B cell (primary cell): ENCODE results near the gene SLC7A7. TPM values are rescaled to one million over a fixed set of nuclear protein-coding genes. Genes with fewer than 3 reads are reported as not detected.

Experiments
- ATAC-seq: fragments of 200-7000 bp; cut with Tn5 transposase; one replicate; pipeline ENCODE4 v1.10.0; 2021; ENCODE audit warnings: low read depth, mild to moderate bottlenecking, moderate number of reproducible peaks, moderate library complexity
- CTCF ChIA-PET: fragments of 350-600 bp; sonication (Branson Sonifier 250); formaldehyde crosslinking; loops from one replicate; lab custom pipeline; 2021; ENCODE audit warnings: antibody characterized with exemption, inconsistent platforms; lab: Charles Lee
- POLR2A ChIA-PET: fragments of 350-600 bp; sonication (Branson Sonifier 250); formaldehyde crosslinking; loops from one replicate; lab custom pipeline; 2021; ENCODE audit warnings: antibody characterized with exemption; lab: Charles Lee
- DNase-seq: peaks from one replicate; pipeline ENCODE4 v3.0.0; 2013
- H2AFZ ChIP-seq: 2 replicates; pipeline ENCODE4 v1.6.1; 2012; ENCODE audit warnings: mild to moderate bottlenecking, low read depth, low read length; ENCODE audit not compliant: insufficient read depth, poor library complexity, severe bottlenecking
- H3K27ac ChIP-seq, 2 donors: 1 replicate in 1 of 2; 2 replicates in 1 of 2; pipeline ENCODE4 v1.5.1; 2012 to 2013; ENCODE audit warnings: low read length in 2 of 2, mild to moderate bottlenecking in 2 of 2, moderate library complexity in 1 of 2
- H3K27me3 ChIP-seq, 4 experiments: fragments of 200-600 bp in 1 of 4; sonication (generic) in 1 of 4; replicated peaks in 1 of 4; 1 replicate in 2 of 4; 2 replicates in 2 of 4; pipeline versions ENCODE4 v1.6.1 to v1.7.0; 2013 to 2016; ENCODE audit warnings: low read length in 3 of 4, mild to moderate bottlenecking in 2 of 4, mixed read lengths in 1 of 4, moderate library complexity in 1 of 4; ENCODE audit not compliant: insufficient read depth in 4 of 4, control insufficient read depth in 3 of 4; ENCODE audit errors: control extremely low read depth in 1 of 4
- H3K36me3 ChIP-seq, 2 experiments: replicated peaks in 1 of 2; 1 replicate in 1 of 2; 2 replicates in 1 of 2; pipeline versions ENCODE4 v1.6.1 to v1.7.1; 2013; ENCODE audit warnings: low read length in 1 of 2; ENCODE audit not compliant: insufficient read depth in 2 of 2, control insufficient read depth in 1 of 2; ENCODE audit errors: control extremely low read depth in 1 of 2, extremely low read depth in 1 of 2
- H3K4me1 ChIP-seq, 2 donors: fragments of 200-600 bp in 1 of 2; sonication (generic) in 1 of 2; 1 replicate in 1 of 2; 2 replicates in 1 of 2; pipeline versions ENCODE4 v1.5.1 to v1.6.1; 2013 to 2017; ENCODE audit warnings: low read length in 2 of 2; ENCODE audit not compliant: control insufficient read depth in 2 of 2, insufficient read depth in 2 of 2
- H3K4me2 ChIP-seq: replicated peaks from 2 replicates; pipeline ENCODE3; 2012; ENCODE audit warnings: mild to moderate bottlenecking, low read depth, low read length; ENCODE audit not compliant: poor library complexity, severe bottlenecking
- H3K4me3 ChIP-seq, 5 experiments: fragments of 200-600 bp in 1 of 5; sonication (generic) in 1 of 5; 1 replicate in 3 of 5; 2 replicates in 2 of 5; pipeline versions ENCODE4 v1.5.1 to v1.7.0; 2011 to 2016; ENCODE audit warnings: low read length in 4 of 5, mild to moderate bottlenecking in 4 of 5, low read depth in 2 of 5, control low read depth in 1 of 5, moderate library complexity in 1 of 5; ENCODE audit not compliant: insufficient read depth in 1 of 5; ENCODE audit errors: control extremely low read depth in 1 of 5, extremely low read depth in 1 of 5
- H3K79me2 ChIP-seq: fragments of 200-600 bp; sonication (generic); one replicate; pipeline ENCODE4 v1.6.0; 2016; ENCODE audit warnings: low read length; ENCODE audit not compliant: control insufficient read depth, insufficient read depth
- H3K9ac ChIP-seq: fragments of 200-600 bp; sonication (generic); 2 replicates; pipeline ENCODE4 v1.6.1; 2017; ENCODE audit warnings: mild to moderate bottlenecking, low read length, moderate library complexity
- H3K9me3 ChIP-seq, 3 donors: one replicate each; pipeline versions ENCODE4 v1.6.1 to v1.7.1; 2013; ENCODE audit warnings: low read length in 2 of 3; ENCODE audit not compliant: control insufficient read depth in 2 of 3, insufficient read depth in 1 of 3; ENCODE audit errors: control extremely low read depth in 1 of 3
- H4K20me1 ChIP-seq: 2 replicates; pipeline ENCODE4 v1.6.0; 2012; ENCODE audit warnings: mild to moderate bottlenecking, low read length; ENCODE audit not compliant: insufficient read depth, control insufficient read depth, poor library complexity, severe bottlenecking
- H3K27ac Mint-ChIP-seq: one replicate; pipeline ENCODE4 v1.8.0; 2021; ENCODE audit warnings: mixed read lengths
- H3K27me3 Mint-ChIP-seq: one replicate; pipeline ENCODE4 v1.8.0; 2021; ENCODE audit warnings: mixed read lengths
- H3K4me1 Mint-ChIP-seq: one replicate; pipeline ENCODE4 v1.8.0; 2021; ENCODE audit warnings: mixed read lengths
- H3K4me3 Mint-ChIP-seq: one replicate; pipeline ENCODE4 v1.8.0; 2021; ENCODE audit warnings: mixed read lengths
- H3K9me3 Mint-ChIP-seq: one replicate; pipeline ENCODE4 v1.8.0; 2022; ENCODE audit warnings: mixed read lengths; ENCODE audit not compliant: insufficient read depth
- CTCF ChIP-seq: fragments of 200-600 bp; IDR thresholded peaks from one replicate; pipeline ENCODE4 v1.8.0; 2022; ENCODE audit warnings: antibody characterized with exemption, mild to moderate bottlenecking
- EZH2 ChIP-seq: IDR thresholded peaks from 2 replicates; pipeline ENCODE4 v1.6.1; 2012; ENCODE audit warnings: borderline replicate concordance, low read depth, mild to moderate bottlenecking, moderate library complexity, low read length; ENCODE audit not compliant: insufficient read depth, poor library complexity, severe bottlenecking
- WGBS: methylation state at CpG from one replicate; pipeline ENCODE4 v1.1.5; 2013; ENCODE audit warnings: missing lambda C conversion rate; ENCODE audit not compliant: insufficient coverage; 5-methylcytosine and 5-hydroxymethylcytosine counted together
- intact Hi-C: fragments of 100-400 bp; cut with micrococcal nuclease; formaldehyde crosslinking; loops from one replicate; pipeline ENCODE4 v1.10.0; 2022
- polyA plus RNA-seq: library from polyadenylated mRNA; depleted of rRNA; stranded (reverse); fragments of >200 nt; gene quantifications from 2 replicates; pipeline ENCODE4 v1.2.3, GENCODE V29; 2012
- total RNA-seq, 2 donors: library from RNA; stranded (reverse); fragments of 120-200 nt in 1 of 2; gene quantifications; 1 replicate in 1 of 2; 2 replicates in 1 of 2; pipeline versions ENCODE4 v1.2.3 to v1.2.4, GENCODE V29; 2013 to 2022

Gene SLC7A7
- total and polyA plus RNA-seq, 2 donors (not counting 1 experiment from before 2014, with no cell fraction given): 33.4 to 50.0 TPM

- POLR2A ChIA-PET: interaction anchor here (1.3 kb wide), 1 partner anchor 11 kb away, joined by 3 read pairs; no protein-coding TSS in a partner anchor
- peaks cover 31% of the 10 kb centered on the region for H3K4me1 Mint-ChIP-seq
These were observed 20.3 kb upstream of the SLC7A7 start for GRCh38 chr14:22835505-22835904.

More at GRCh38 chr14:22835505-22835904, 20.3 kb upstream of the SLC7A7 start:
- peaks cover 4% of the 10 kb centered on the region for H3K27me3 Mint-ChIP-seq
- TF ChIP-seq CTCF (no peak), EZH2 (no peak)
- no peak overlapping the region for H3K4me2 ChIP-seq
- WGBS: 100% methylated on average over 2 of the region's 3 CpGs
- no peaks in the 10 kb centered on the region for H3K9me3 Mint-ChIP-seq
- intact Hi-C loops: no loop called here
- peaks cover 0 to 29% (median 11%) of the 10 kb centered on the region in 4 experiments for H3K27me3 ChIP-seq
- no peak overlapping the region for H3K9ac ChIP-seq
- no peak for DNase-seq
- peak overlapping the region; percentile 88 for H3K27ac Mint-ChIP-seq
- CTCF ChIA-PET: interaction anchor here (1.0 to 8.7 kb wide), 5 partner anchors 13 to 265 kb away, joined by 3 to 90 read pairs (median 4); no protein-coding TSS in a partner anchor
- H2AFZ ChIP-seq: no peak overlapping the region
- H3K4me3 Mint-ChIP-seq: peak overlapping the region; percentile 96
- no peaks in the 10 kb centered on the region for H4K20me1 ChIP-seq
- ATAC-seq: no peak
- H3K79me2 ChIP-seq: peaks cover 8% of the 10 kb centered on the region
- peaks cover 27 to 30% of the 10 kb centered on the region in 2 donors for H3K4me1 ChIP-seq
- H3K4me3 ChIP-seq: no peak overlapping the region
- H3K36me3 ChIP-seq: peaks cover 14 to 34% of the 10 kb centered on the region in 2 experiments
- no peak overlapping the region for H3K27ac ChIP-seq
- peaks cover 0 to 5% (median 0%) of the 10 kb centered on the region in 3 donors for H3K9me3 ChIP-seq
